Ramos (cell line): ENCODE data around the gene DDX25.
"Not testable (repeated sequence)": the region's sequence is repeated elsewhere in the genome, so short reads cannot be mapped to it uniquely, and the experiment has no call there.

Experiments used
- in situ Hi-C: fragments of 300-500 bp; cut with MboI; formaldehyde crosslinking; loops from one replicate; pipeline ENCODE4 v1.14.3; 2022; ENCODE audit warnings: low sequenced_read_pairs; ENCODE audit not compliant: unreplicated experiment

DDX25 gene

GRCh38 chr11:125903711-125904659 lies at the start of gene DDX25:
DDX25 (plus strand) TSS chr11:125904508; CDS start chr11:125904518, 10 bp downstream.
- in situ Hi-C loops: no loop called here

GRCh38 chr11:125857670-125858069 lies 46.6 kb upstream of the DDX25 start:
- in situ Hi-C loops: not testable (repeated sequence)

- in situ Hi-C loops: not testable (repeated sequence)
Measured at GRCh38 chr11:125862786-125863185, 41.5 kb upstream of the DDX25 start.

- in situ Hi-C loops: not testable (repeated sequence)
Measured at GRCh38 chr11:125865354-125865753, 39.0 kb upstream of the DDX25 start.

- in situ Hi-C loops: no loop called here
Measured at GRCh38 chr11:125869521-125869920, 34.8 kb upstream of the DDX25 start.

GRCh38 chr11:125871391-125872137 lies 32.7 kb upstream of the DDX25 start:
- in situ Hi-C loops: no loop called here

- in situ Hi-C loops: no loop called here
Measured at GRCh38 chr11:125872138-125872491, 32.2 kb upstream of the DDX25 start.

- in situ Hi-C loops: no loop called here
Measured at GRCh38 chr11:125873881-125874555, 30.3 kb upstream of the DDX25 start.

- in situ Hi-C loops: loop anchor here (25.0 kb wide), 2 partner anchors 237 to 762 kb away; partner anchors contain the start of genes CHEK1 and TMEM218
Measured at GRCh38 chr11:125874556-125875124, 29.7 kb upstream of the DDX25 start.

GRCh38 chr11:125881291-125881690 lies 23.0 kb upstream of the DDX25 start:
- in situ Hi-C loops: loop anchor here (25.0 kb wide), 2 partner anchors 244 to 769 kb away; partner anchors contain the start of genes CHEK1 and TMEM218

- in situ Hi-C loops: loop anchor here (25.0 kb wide), 2 partner anchors 246 to 771 kb away; partner anchors contain the start of genes CHEK1 and TMEM218
Measured at GRCh38 chr11:125883375-125883774, 20.9 kb upstream of the DDX25 start.

- in situ Hi-C loops: loop anchor here (25.0 kb wide), 2 partner anchors 250 to 775 kb away; partner anchors contain the start of genes CHEK1 and TMEM218
Measured at GRCh38 chr11:125886997-125887372, 17.3 kb upstream of the DDX25 start.

- in situ Hi-C loops: loop anchor here (25.0 kb wide), 2 partner anchors 250 to 775 kb away; partner anchors contain the start of genes CHEK1 and TMEM218
Measured at GRCh38 chr11:125887373-125888324, 16.7 kb upstream of the DDX25 start, which contains the start of gene HYLS1. HYLS1 (plus strand) TSS chr11:125887668; CDS start chr11:125899369, 11,701 bp downstream.

- in situ Hi-C loops: loop anchor here (25.0 kb wide), 2 partner anchors 253 to 778 kb away; partner anchors contain the start of genes CHEK1 and TMEM218
Measured at GRCh38 chr11:125890447-125891100, 13.7 kb upstream of the DDX25 start.

GRCh38 chr11:125892071-125892470 lies 12.2 kb upstream of the DDX25 start:
- in situ Hi-C loops: loop anchor here (25.0 kb wide), 2 partner anchors 255 to 780 kb away; partner anchors contain the start of genes CHEK1 and TMEM218

GRCh38 chr11:125892994-125893393 lies 11.3 kb upstream of the DDX25 start:
- in situ Hi-C loops: loop anchor here (25.0 kb wide), 2 partner anchors 256 to 781 kb away; partner anchors contain the start of genes CHEK1 and TMEM218

- in situ Hi-C loops: no loop called here
Measured at GRCh38 chr11:125901872-125902271, 2.4 kb upstream of the DDX25 start.
